Activated T-helper 1 cell treated with anti-CD3 and anti-CD28 coated beads, Interleukin-12 subunit alpha, Interleukin-12 subunit beta, Interleukin-2, Interleukin-4 antibody, amounts not matched to agents 30 ng/mL and 10 ng/mL and 1 ng/mL, durations not matched to agents 14 hours and 24 hours and 36 hours (primary cell): ENCODE results near the gene EEF1A2. TPM values are rescaled to one million over a fixed set of nuclear protein-coding genes. Genes with fewer than 3 reads are reported as not detected.

Source experiments
- DNase-seq: peaks from one replicate; pipeline ENCODE4 v3.0.0; 2021; ENCODE audit warnings: low spot score
- H3K27ac Mint-ChIP-seq: one replicate; pipeline ENCODE4 v1.8.0; 2021; ENCODE audit warnings: mild to moderate bottlenecking, mixed read lengths
- H3K27me3 Mint-ChIP-seq: one replicate; pipeline ENCODE4 v1.8.0; 2022; ENCODE audit warnings: mild to moderate bottlenecking, moderate library complexity, mixed read lengths; ENCODE audit not compliant: insufficient read depth
- H3K36me3 Mint-ChIP-seq: one replicate; pipeline ENCODE4 v1.8.0; 2021; ENCODE audit warnings: low read depth, mixed read lengths
- H3K4me1 Mint-ChIP-seq: one replicate; pipeline ENCODE4 v1.8.0; 2021; ENCODE audit warnings: low read depth, mixed read lengths
- H3K4me3 Mint-ChIP-seq: one replicate; pipeline ENCODE4 v1.8.0; 2021; ENCODE audit warnings: mild to moderate bottlenecking, moderate library complexity, mixed read lengths
- H3K9me3 Mint-ChIP-seq: one replicate; pipeline ENCODE4 v1.8.0; 2021; ENCODE audit warnings: mixed read lengths
- intact Hi-C: fragments of 100-400 bp; cut with micrococcal nuclease; formaldehyde crosslinking; loops from one replicate; pipeline ENCODE4 v1.15.1; 2024
- total RNA-seq: library from RNA; stranded (reverse); gene quantifications from 2 replicates; pipeline ENCODE4 v1.2.3, GENCODE V29; 2022

Gene EEF1A2
- total RNA-seq, 1 donor from 2014 or later = 0.80 TPM

- no peaks in the 10 kb centered on the region for H3K4me1 Mint-ChIP-seq
- no peak overlapping the region for H3K27ac Mint-ChIP-seq
- no peaks in the 10 kb centered on the region for H3K9me3 Mint-ChIP-seq
- no peak overlapping the region for H3K4me3 Mint-ChIP-seq
- no peaks in the 10 kb centered on the region for H3K36me3 Mint-ChIP-seq
- intact Hi-C loops = no loop called here
- peaks cover 14% of the 10 kb centered on the region for H3K27me3 Mint-ChIP-seq
- DNase-seq = no peak
Observed at GRCh38 chr20:63467294-63468083, 31.4 kb downstream of the EEF1A2 start.

GRCh38 chr20:63466861-63467260 lies 32.0 kb downstream of the EEF1A2 start:
- intact Hi-C loops = no loop called here
- peaks cover 14% of the 10 kb centered on the region for H3K27me3 Mint-ChIP-seq
- no peak overlapping the region for H3K27ac Mint-ChIP-seq
- no peak for DNase-seq
- H3K36me3 Mint-ChIP-seq = no peaks in the 10 kb centered on the region
- no peak overlapping the region for H3K4me3 Mint-ChIP-seq
- no peaks in the 10 kb centered on the region for H3K4me1 Mint-ChIP-seq
- H3K9me3 Mint-ChIP-seq = no peaks in the 10 kb centered on the region

GRCh38 chr20:63466250-63466825 lies 32.5 kb downstream of the EEF1A2 start:
- intact Hi-C loops = no loop called here
- no peaks in the 10 kb centered on the region for H3K36me3 Mint-ChIP-seq
- H3K27ac Mint-ChIP-seq = no peak overlapping the region
- no peaks in the 10 kb centered on the region for H3K4me1 Mint-ChIP-seq
- H3K4me3 Mint-ChIP-seq = no peak overlapping the region
- DNase-seq = no peak
- no peaks in the 10 kb centered on the region for H3K9me3 Mint-ChIP-seq
- peaks cover 14% of the 10 kb centered on the region for H3K27me3 Mint-ChIP-seq

- no peak overlapping the region for H3K27ac Mint-ChIP-seq
- no peak for DNase-seq
- H3K9me3 Mint-ChIP-seq = no peaks in the 10 kb centered on the region
- no peaks in the 10 kb centered on the region for H3K4me1 Mint-ChIP-seq
- intact Hi-C loops = no loop called here
- H3K4me3 Mint-ChIP-seq = no peak overlapping the region
- peaks cover 14% of the 10 kb centered on the region for H3K27me3 Mint-ChIP-seq
- no peaks in the 10 kb centered on the region for H3K36me3 Mint-ChIP-seq
Observed at GRCh38 chr20:63465380-63466249, 33.3 kb downstream of the EEF1A2 start.

GRCh38 chr20:63464289-63464635 lies 34.6 kb downstream of the EEF1A2 start:
- no peaks in the 10 kb centered on the region for H3K9me3 Mint-ChIP-seq
- DNase-seq = no peak
- intact Hi-C loops = no loop called here
- H3K36me3 Mint-ChIP-seq = no peaks in the 10 kb centered on the region
- H3K4me1 Mint-ChIP-seq = no peaks in the 10 kb centered on the region
- H3K27me3 Mint-ChIP-seq = peaks cover 9% of the 10 kb centered on the region
- H3K4me3 Mint-ChIP-seq = no peak overlapping the region
- H3K27ac Mint-ChIP-seq = no peak overlapping the region

GRCh38 chr20:63463400-63464288 lies 35.2 kb downstream of the EEF1A2 start:
- Mint-ChIP-seq H3K4me3 (no peak overlapping the region), H3K27me3 (peaks cover 7% of the 10 kb centered on the region), H3K4me1 (no peaks in the 10 kb centered on the region)

GRCh38 chr20:63462244-63462643 lies 36.6 kb downstream of the EEF1A2 start:
- intact Hi-C loops = no loop called here
- no peaks in the 10 kb centered on the region for H3K36me3 Mint-ChIP-seq
- H3K27me3 Mint-ChIP-seq = peaks cover 6% of the 10 kb centered on the region
- DNase-seq = no peak
- no peak overlapping the region for H3K27ac Mint-ChIP-seq
- H3K4me3 Mint-ChIP-seq = no peak overlapping the region
- no peaks in the 10 kb centered on the region for H3K4me1 Mint-ChIP-seq
- H3K9me3 Mint-ChIP-seq = no peaks in the 10 kb centered on the region

More at GRCh38 chr20:63463400-63464288, 35.2 kb downstream of the EEF1A2 start:
- no peaks in the 10 kb centered on the region for H3K9me3 Mint-ChIP-seq
- DNase-seq = no peak
- no peak overlapping the region for H3K27ac Mint-ChIP-seq
- no peaks in the 10 kb centered on the region for H3K36me3 Mint-ChIP-seq
- intact Hi-C loops = no loop called here

GRCh38 chr20:63461104-63461763 lies 37.6 kb downstream of the EEF1A2 start:
- intact Hi-C loops = no loop called here
- Mint-ChIP-seq H3K9me3 (no peaks in the 10 kb centered on the region), H3K4me1 (no peaks in the 10 kb centered on the region), H3K27ac (no peak overlapping the region), H3K4me3 (no peak overlapping the region), H3K36me3 (no peaks in the 10 kb centered on the region), H3K27me3 (peaks cover 6% of the 10 kb centered on the region)
- no peak for DNase-seq

- no peak for DNase-seq
- no peak overlapping the region for H3K4me3 Mint-ChIP-seq
- intact Hi-C loops = no loop called here
- no peaks in the 10 kb centered on the region for H3K36me3 Mint-ChIP-seq
- peaks cover 8% of the 10 kb centered on the region for H3K27me3 Mint-ChIP-seq
- H3K4me1 Mint-ChIP-seq = no peaks in the 10 kb centered on the region
- no peaks in the 10 kb centered on the region for H3K9me3 Mint-ChIP-seq
- H3K27ac Mint-ChIP-seq = no peak overlapping the region
Observed at GRCh38 chr20:63459070-63459380, 39.9 kb downstream of the EEF1A2 start.

GRCh38 chr20:63458170-63459069 lies 40.5 kb downstream of the EEF1A2 start:
- DNase-seq = no peak
- Mint-ChIP-seq H3K27ac (no peak overlapping the region), H3K27me3 (peaks cover 10% of the 10 kb centered on the region), H3K4me1 (no peaks in the 10 kb centered on the region), H3K9me3 (no peaks in the 10 kb centered on the region), H3K4me3 (no peak overlapping the region), H3K36me3 (no peaks in the 10 kb centered on the region)
- intact Hi-C loops = no loop called here

- Mint-ChIP-seq H3K4me1 (no peaks in the 10 kb centered on the region), H3K4me3 (no peak overlapping the region), H3K9me3 (no peaks in the 10 kb centered on the region), H3K36me3 (no peaks in the 10 kb centered on the region), H3K27me3 (peaks cover 10% of the 10 kb centered on the region), H3K27ac (no peak overlapping the region)
- DNase-seq = no peak
- intact Hi-C loops = no loop called here
Observed at GRCh38 chr20:63457737-63458136, 41.1 kb downstream of the EEF1A2 start.
